HUES48 (cell line): ENCODE data around the gene ZNF333.

ENCODE experiments used
- H3K27ac ChIP-seq: one replicate; pipeline ENCODE4 v1.7.0; 2013; ENCODE audit warnings: low read depth, low read length, inconsistent platforms
- H3K27me3 ChIP-seq: 2 replicates; pipeline ENCODE4 v1.6.1; 2013; ENCODE audit warnings: mild to moderate bottlenecking, low read length; ENCODE audit not compliant: control insufficient read depth, insufficient read depth
- H3K36me3 ChIP-seq: 2 replicates; pipeline ENCODE4 v1.6.1; 2013; ENCODE audit warnings: low read length; ENCODE audit not compliant: control insufficient read depth, insufficient read depth
- H3K4me1 ChIP-seq: 2 replicates; pipeline ENCODE4 v1.6.1; 2013; ENCODE audit warnings: mild to moderate bottlenecking, low read length; ENCODE audit not compliant: control insufficient read depth, insufficient read depth
- H3K4me3 ChIP-seq: 2 replicates; pipeline ENCODE4 v1.5.1; 2013; ENCODE audit warnings: mild to moderate bottlenecking, low read depth, low read length
- H3K9ac ChIP-seq: 2 replicates; pipeline ENCODE4 v1.6.1; 2013; ENCODE audit warnings: mild to moderate bottlenecking, low read depth, low read length, moderate library complexity
- H3K9me3 ChIP-seq: 2 replicates; pipeline ENCODE4 v1.6.1; 2013; ENCODE audit warnings: low read length; ENCODE audit not compliant: control insufficient read depth, insufficient read depth

ZNF333 gene

DNA sequence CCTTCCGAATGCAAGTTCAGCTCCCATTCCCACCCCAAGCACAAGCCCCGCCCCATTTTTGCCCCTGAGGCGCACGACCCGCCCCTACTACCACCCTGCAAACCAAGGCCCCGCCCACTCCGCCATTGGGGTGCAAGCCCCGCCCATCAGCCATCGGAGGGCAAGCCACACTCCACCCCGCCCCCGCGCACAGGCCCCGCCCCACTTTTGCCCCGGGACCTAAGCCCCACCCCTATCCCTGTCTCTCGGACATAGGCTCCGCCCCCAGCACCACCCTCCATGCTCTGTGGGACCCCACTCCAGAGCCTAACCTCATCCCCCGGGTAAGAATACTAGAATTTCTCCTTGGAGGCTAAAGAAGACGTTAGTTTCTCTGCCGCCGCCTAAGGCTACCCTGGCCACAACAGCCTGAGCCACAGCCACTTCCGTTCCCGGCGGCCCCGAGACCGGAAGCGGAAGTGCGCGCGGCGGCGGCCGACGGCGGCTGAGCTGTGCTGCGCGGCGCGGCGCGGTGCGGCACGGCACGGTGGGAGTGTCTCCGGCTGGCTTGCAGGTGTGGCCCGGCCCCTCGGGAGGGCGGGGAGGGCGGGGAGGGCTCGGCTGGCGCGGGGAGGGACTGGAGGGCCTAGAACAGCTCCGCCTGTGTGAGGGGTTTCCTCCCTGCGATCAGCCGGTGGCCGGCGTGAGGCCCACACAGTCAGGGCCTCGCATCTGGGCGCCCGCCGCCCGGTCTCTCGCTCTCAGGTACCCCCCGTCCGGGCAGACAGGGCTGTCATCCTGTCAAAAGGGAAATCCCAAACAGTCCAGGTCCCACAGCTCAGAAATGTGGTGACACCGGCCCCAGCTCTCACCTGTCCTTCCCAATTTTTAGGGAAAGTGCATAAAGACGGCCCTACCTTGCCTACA, at the start of gene ZNF333:
Gene ZNF333, plus strand, starts transcription at position 451 of the 906 bp plus-strand sequence. CDS start 3,444 bp downstream, outside the sequence.
- Histone ChIP-seq H3K27ac (peak within 1 kb of the TSS; percentile 97), H3K27me3 (no peaks in the 10 kb centered on the region), H3K9ac (peak within 1 kb of the TSS; percentile 90), H3K4me1 (peaks cover 4% of the 10 kb centered on the region; the same call in 1 of the 2 replicates), H3K9me3 (no peaks in the 10 kb centered on the region), H3K36me3 (no peaks in the 10 kb centered on the region), H3K4me3 (peak within 1 kb of the TSS; percentile 98)

DNA sequence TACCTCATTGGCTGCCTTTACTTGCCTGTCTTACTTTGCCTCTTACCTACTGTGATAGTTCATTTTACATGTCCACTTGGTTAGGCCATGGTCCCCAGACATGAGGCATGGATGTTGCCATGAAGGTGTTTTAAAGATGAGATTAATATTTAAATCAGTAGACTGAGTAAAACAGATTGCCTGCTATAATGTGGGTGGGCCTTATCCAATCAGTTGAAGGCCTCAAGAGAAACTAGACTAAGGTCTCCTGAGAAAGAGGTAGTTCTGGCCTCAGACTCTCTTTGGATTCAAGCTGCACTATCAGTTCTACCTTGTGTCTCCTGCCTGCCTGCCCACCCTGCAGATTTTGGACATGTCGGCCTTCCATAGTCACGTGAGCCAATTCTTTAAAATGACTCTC, 41.3 kb upstream of the ZNF333 start:
- Histone ChIP-seq H3K27me3 (no peaks in the 10 kb centered on the region), H3K27ac (no peak overlapping the region), H3K4me1 (no peaks in the 10 kb centered on the region), H3K9me3 (peaks cover 28% of the 10 kb centered on the region), H3K9ac (no peak overlapping the region), H3K4me3 (no peak overlapping the region), H3K36me3 (no peaks in the 10 kb centered on the region)

DNA sequence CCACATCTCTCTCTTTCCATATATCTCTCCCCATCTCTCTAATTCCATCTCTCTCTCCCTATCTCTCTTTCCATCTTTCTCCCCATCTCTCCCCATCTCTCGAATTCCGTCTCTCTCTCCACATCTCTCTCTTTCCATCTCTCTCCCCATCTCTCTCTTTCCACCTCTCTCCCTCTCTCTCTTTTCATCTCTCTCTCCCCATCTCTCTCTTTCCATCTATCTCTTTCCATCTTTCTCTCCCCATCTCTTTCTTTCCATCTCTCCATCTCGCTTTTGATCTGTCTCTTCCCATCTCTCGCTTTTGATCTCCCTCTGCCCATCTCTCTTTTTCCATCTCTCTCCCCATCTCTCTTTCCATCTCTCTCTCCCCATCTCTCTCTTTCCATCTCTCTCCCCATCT, 40.8 kb upstream of the ZNF333 start:
- H3K27ac ChIP-seq = no peak overlapping the region
- peaks cover 25% of the 10 kb centered on the region for H3K9me3 ChIP-seq
- H3K4me3 ChIP-seq = no peak overlapping the region
- no peaks in the 10 kb centered on the region for H3K4me1 ChIP-seq
- H3K9ac ChIP-seq = no peak overlapping the region
- H3K36me3 ChIP-seq = no peaks in the 10 kb centered on the region
- no peaks in the 10 kb centered on the region for H3K27me3 ChIP-seq

DNA sequence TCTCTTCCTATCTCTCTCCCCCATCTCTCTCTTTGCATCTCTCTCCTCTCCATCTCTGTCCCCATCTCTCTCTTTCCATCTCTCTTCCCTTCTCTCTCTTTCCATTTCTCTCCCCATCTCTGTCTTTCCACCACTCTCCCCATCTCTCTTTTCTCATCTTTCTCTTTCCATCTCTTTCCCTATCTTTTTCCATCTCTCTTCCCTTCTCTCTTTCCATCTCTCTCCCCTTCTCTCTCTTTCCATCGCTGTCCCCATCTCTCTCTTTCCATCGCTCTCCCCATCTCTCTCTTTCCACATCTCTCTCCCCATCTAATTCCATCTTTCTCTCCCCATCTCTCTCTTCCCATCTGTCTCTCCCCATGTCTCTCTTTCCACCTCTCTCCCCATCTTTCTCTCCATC, 39.7 kb upstream of the ZNF333 start:
- no peaks in the 10 kb centered on the region for H3K36me3 ChIP-seq
- H3K4me3 ChIP-seq = no peak overlapping the region
- H3K4me1 ChIP-seq = no peaks in the 10 kb centered on the region
- H3K27me3 ChIP-seq = no peaks in the 10 kb centered on the region
- H3K9me3 ChIP-seq = peaks cover 15% of the 10 kb centered on the region
- H3K9ac ChIP-seq = no peak overlapping the region
- H3K27ac ChIP-seq = no peak overlapping the region

DNA sequence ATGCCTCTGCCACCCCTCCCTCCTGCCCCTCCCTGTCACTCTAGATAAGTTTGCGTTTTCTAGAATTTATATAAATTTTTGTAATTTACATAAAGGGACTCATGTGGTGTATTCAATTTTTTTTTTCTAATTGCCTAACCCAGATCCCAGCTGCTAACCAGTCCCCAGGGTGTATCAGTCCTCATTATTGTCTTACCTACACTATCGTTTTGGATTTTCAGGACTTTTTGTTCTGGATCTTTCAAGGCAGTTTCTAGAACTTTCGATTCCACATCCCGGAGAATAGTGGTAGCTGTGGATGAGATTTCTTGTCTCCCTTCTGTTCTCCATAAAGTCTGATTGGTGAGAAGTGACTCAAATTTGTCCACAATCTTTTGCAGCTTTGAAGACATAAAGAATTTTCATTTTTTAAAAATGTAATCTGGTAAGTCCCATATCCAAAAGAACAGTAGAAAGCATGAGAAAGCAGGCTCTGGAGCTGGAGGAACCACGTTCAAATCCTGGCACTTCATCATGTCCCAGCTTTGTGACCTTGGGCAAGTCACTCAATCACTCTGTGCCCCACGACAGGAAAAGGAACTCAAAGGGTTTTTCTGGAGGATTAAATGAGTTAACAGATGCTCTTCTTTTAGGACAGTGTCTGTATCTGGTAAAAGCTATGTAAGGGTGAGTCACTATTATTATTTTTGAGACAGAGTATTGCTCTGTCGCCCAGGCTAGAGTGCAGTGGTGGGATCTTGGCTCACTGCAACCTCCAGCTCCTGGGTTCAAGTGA, 34.9 kb upstream of the ZNF333 start:
- Histone ChIP-seq H3K27ac (no peak overlapping the region), H3K4me3 (no peak overlapping the region), H3K4me1 (no peaks in the 10 kb centered on the region), H3K27me3 (no peaks in the 10 kb centered on the region), H3K36me3 (no peaks in the 10 kb centered on the region), H3K9me3 (peaks cover 6% of the 10 kb centered on the region), H3K9ac (no peak overlapping the region)

DNA sequence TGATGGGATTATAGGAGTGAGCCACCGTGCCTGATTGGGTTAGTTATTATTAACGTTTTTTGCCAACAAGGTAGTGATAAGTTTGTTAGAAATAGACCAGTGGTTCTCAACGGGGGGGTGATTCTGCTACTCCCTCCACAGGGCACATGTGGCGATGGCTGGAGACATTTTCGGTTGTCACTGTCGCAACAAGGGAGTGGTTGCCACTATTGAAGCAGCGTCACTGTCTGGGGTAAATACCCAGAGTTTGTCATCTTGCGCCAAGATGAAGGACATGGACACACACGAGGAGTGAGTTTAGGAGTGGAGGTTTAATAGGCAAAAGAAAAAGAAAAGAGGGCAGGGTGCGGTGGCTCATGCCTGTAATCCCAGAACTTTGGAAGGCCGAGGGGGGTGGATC, 34.1 kb upstream of the ZNF333 start:
- H3K4me3 ChIP-seq = no peak overlapping the region
- H3K9me3 ChIP-seq = peaks cover 6% of the 10 kb centered on the region
- no peaks in the 10 kb centered on the region for H3K27me3 ChIP-seq
- no peak overlapping the region for H3K9ac ChIP-seq
- no peaks in the 10 kb centered on the region for H3K36me3 ChIP-seq
- H3K4me1 ChIP-seq = no peaks in the 10 kb centered on the region
- H3K27ac ChIP-seq = no peak overlapping the region

DNA sequence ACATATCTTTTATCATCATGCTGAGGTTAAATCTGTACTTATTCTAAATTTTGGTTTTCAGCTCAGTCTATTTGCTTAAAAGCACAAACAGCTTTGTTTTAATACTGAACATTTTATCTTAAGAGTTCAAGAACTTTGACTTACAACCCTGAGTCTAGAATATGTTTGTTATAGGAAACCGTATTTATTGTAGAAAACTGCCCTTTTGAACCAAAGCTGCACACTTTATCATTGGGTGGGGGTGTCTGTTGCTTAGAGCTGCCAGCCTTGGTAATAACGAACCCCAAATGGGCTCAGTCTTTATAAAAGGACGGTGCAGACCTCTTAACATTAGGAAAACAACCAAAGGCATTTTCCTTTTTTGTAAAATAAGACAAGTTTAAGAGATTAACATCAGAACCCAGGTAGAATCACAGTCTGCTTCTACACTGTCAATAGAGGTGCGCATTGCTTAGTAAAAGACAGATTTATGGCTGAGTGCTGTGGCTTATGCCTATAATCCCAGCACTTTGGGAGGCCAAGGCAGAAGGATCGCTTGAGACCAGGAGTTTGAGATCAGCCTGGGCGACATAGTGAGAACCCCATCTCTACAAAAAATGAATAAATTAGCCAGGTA, 29.9 kb upstream of the ZNF333 start:
- Histone ChIP-seq H3K4me3 (no peak overlapping the region), H3K27me3 (no peaks in the 10 kb centered on the region), H3K9me3 (no peaks in the 10 kb centered on the region), H3K27ac (no peak overlapping the region), H3K36me3 (no peaks in the 10 kb centered on the region), H3K9ac (no peak overlapping the region), H3K4me1 (no peaks in the 10 kb centered on the region)

DNA sequence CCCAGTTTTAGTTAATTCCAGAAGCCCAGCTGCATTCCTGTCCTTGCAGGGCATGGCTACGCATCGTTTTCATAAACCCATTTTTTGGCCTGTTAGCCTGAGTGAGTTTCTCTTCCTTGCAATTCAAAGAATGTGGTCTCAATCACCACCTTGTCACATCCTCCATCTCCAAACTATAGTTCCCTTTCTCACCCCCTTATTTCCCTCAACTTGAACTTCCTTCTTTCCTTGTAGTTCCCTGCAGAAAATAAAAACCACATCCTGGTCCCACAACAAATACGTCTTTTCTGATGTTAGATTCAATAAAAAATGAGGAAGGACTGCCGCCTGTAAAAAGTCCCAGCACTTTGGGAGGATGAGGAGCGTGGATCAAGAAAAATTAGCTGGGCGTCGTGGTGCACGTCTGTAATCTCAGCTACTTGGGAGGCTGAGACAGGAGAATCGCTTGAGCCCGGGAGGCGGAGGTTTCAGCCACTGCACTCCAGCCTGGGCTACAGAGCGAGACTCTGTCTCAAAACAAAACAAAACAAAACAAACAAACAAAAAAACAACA, 28.4 kb upstream of the ZNF333 start:
- no peaks in the 10 kb centered on the region for H3K4me1 ChIP-seq
- no peak overlapping the region for H3K9ac ChIP-seq
- no peaks in the 10 kb centered on the region for H3K36me3 ChIP-seq
- no peaks in the 10 kb centered on the region for H3K27me3 ChIP-seq
- H3K27ac ChIP-seq = no peak overlapping the region
- no peak overlapping the region for H3K4me3 ChIP-seq
- H3K9me3 ChIP-seq = no peaks in the 10 kb centered on the region; the same call in 1 of the 2 replicates

DNA sequence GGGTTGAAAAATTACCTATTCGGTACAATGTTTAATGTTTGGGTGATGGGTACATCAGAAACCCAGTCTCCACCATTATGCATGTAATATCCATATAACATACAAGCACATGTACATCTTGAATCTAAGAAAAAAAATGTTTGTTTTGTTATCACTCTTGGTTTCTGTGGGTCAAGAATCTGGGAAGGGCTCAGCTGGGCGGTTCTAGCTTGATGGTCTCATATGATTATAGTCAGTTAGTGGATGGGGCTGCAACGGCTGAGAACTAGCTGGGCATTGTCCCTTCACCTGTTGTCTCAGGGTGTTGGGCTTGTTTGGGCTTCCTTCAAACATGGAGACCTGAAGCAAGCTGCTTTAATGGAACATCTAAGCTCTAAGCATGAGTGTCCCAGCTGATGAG, 19.9 kb upstream of the ZNF333 start:
- peaks cover 24% of the 10 kb centered on the region for H3K9me3 ChIP-seq
- H3K4me1 ChIP-seq = no peaks in the 10 kb centered on the region
- no peaks in the 10 kb centered on the region for H3K36me3 ChIP-seq
- no peak overlapping the region for H3K4me3 ChIP-seq
- H3K27ac ChIP-seq = no peak overlapping the region
- no peaks in the 10 kb centered on the region for H3K27me3 ChIP-seq
- H3K9ac ChIP-seq = no peak overlapping the region

DNA sequence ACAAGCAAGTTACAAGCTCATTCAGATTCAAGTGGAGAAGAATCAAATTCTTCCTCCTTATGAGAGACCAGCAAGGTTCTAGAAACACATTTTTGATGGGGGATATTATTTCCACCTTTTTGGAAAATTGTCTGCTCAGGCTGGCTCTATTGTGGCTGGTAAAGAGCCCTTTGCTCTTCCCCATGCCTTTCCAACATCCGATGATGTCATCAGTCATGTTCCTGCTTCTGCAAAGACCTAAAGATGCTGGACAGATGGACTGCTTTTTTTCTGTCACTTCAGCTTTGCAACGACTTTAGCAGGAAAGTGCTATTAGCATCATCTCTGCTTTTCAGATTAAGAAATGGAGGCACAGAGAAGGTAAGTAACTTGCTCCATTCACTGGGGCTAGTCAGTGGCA, 19.4 kb upstream of the ZNF333 start:
- H3K27me3 ChIP-seq = no peaks in the 10 kb centered on the region
- peaks cover 24% of the 10 kb centered on the region for H3K9me3 ChIP-seq
- no peak overlapping the region for H3K4me3 ChIP-seq

More for the DNA sequence above, 19.4 kb upstream of the ZNF333 start:
- no peak overlapping the region for H3K27ac ChIP-seq
- no peak overlapping the region for H3K9ac ChIP-seq
- no peaks in the 10 kb centered on the region for H3K4me1 ChIP-seq
- no peaks in the 10 kb centered on the region for H3K36me3 ChIP-seq
